Duodenal mucosa (tissue), 2 donors: ENCODE results near the gene SOX6.
"Not testable (repeated sequence)": the region's sequence is repeated elsewhere in the genome, so short reads cannot be mapped to it uniquely, and the experiment has no call there.

ENCODE experiments used
- H3K27ac ChIP-seq: one replicate; pipeline ENCODE4 v1.7.0; 2013; ENCODE audit warnings: low read depth, low read length
- H3K27me3 ChIP-seq, 2 donors: one replicate each; pipeline ENCODE4 v1.7.0; 2013; ENCODE audit warnings: low read length in 2 of 2, control low read depth in 1 of 2; ENCODE audit not compliant: insufficient read depth in 2 of 2, control insufficient read depth in 1 of 2
- H3K36me3 ChIP-seq, 2 donors: one replicate each; pipeline ENCODE4 v1.7.0; 2013; ENCODE audit warnings: low read length in 2 of 2, control low read depth in 1 of 2; ENCODE audit not compliant: insufficient read depth in 2 of 2, control insufficient read depth in 1 of 2
- H3K4me1 ChIP-seq, 2 donors: one replicate each; pipeline ENCODE4 v1.7.0; 2013; ENCODE audit warnings: low read length in 2 of 2, control low read depth in 1 of 2; ENCODE audit not compliant: insufficient read depth in 2 of 2, control insufficient read depth in 1 of 2
- H3K4me3 ChIP-seq, 2 donors: one replicate each; pipeline ENCODE4 v1.7.0; 2013; ENCODE audit warnings: low read length in 2 of 2, low read depth in 1 of 2
- H3K9ac ChIP-seq, 2 donors: one replicate each; pipeline ENCODE4 v1.7.0; 2013; ENCODE audit warnings: low read length in 2 of 2, low read depth in 1 of 2
- H3K9me3 ChIP-seq, 2 donors: one replicate each; pipeline ENCODE4 v1.7.0; 2013; ENCODE audit warnings: low read length in 2 of 2, control low read depth in 1 of 2; ENCODE audit not compliant: control insufficient read depth in 1 of 2

SOX6 gene

GRCh38 chr11:16149476-16149875 lies 206.9 kb downstream of the SOX6 start:
- H3K9me3 ChIP-seq: no peaks in the 10 kb centered on the region
- no peak overlapping the region for H3K27ac ChIP-seq
- H3K9ac ChIP-seq: no peak overlapping the region
- no peaks in the 10 kb centered on the region for H3K27me3 ChIP-seq
- no peaks in the 10 kb centered on the region for H3K4me1 ChIP-seq
- no peaks in the 10 kb centered on the region for H3K36me3 ChIP-seq
- no peak overlapping the region for H3K4me3 ChIP-seq

DNA sequence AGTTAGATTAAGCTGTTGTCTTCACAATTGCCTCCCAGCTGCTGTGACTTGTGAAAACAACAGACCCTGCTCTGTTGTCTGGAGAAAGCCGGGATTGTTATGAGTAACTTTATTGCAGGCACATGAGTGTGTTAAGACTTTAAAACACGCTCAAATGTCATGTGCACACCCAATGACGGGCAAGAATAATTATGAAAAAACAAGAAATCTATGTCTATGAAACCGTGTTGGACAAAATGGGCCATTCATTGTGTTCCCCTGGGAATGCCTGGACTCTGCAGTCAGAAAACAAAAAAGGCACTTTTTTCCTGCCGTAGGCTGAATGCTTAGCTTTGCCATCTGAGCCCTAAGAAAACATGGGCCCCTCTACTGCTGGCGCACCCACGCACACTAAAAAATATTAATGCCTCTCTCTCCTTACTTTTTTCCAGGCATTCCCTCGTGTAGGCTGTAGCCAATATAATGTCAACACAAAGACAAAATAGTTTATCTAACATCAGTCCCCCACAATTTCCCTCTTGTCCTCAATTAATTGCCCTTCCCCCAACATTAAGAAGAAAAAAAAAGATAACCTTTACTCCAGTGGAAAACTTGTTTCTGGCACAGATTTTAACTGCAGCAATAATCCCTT lies 207.9 kb downstream of the SOX6 start:
- Histone ChIP-seq H3K27ac (no peak overlapping the region), H3K36me3 (no peaks in the 10 kb centered on the region), H3K4me1 (no peaks in the 10 kb centered on the region), H3K27me3 (no peaks in the 10 kb centered on the region), H3K9ac (no peak overlapping the region), H3K4me3 (no peak overlapping the region), H3K9me3 (no peaks in the 10 kb centered on the region)

DNA sequence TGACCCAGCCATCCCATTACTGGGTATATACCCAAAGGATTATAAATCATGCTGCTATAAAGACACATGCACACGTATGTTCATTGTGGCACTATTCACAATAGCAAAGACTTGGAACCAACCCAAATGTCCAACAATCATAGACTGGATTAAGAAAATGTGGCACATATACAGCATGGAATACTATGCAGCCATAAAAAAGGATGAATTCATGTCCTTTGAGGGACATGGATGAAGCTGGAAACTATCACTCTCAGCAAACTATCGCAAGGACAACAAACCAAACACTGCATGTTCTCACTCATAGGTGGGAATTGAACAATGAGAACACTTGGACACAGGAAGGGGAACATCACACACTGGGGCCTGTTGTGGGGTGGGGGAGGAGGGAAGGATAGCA lies 209.4 kb downstream of the SOX6 start:
- H3K27me3 ChIP-seq, H3K4me3 ChIP-seq, H3K27ac ChIP-seq, H3K36me3 ChIP-seq, H3K4me1 ChIP-seq, H3K9me3 ChIP-seq, H3K9ac ChIP-seq: not testable (repeated sequence)

GRCh38 chr11:16141614-16142013 lies 214.7 kb downstream of the SOX6 start:
- not testable (repeated sequence) for H3K9ac ChIP-seq, H3K4me3 ChIP-seq, H3K27me3 ChIP-seq, H3K9me3 ChIP-seq, H3K4me1 ChIP-seq, H3K27ac ChIP-seq, H3K36me3 ChIP-seq

DNA sequence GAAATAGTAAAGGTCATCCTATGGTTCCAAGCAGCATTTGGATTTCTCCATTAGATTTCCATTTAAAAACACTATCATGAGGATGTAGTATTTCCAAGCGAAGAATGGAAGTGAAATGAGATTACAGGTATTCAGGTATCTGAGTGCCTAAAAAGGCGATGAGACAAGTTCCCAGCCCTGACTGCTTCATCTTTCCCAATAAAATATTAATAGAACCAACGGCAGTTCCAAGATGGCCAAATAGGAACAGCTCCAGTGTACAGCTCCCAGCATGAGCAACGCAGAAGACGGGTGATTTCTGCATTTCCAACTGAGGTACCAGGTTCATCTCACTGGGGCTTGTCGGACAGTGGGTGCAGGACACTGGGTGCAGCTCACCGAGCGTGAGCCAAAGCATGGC lies 215.2 kb downstream of the SOX6 start:
- H3K9ac ChIP-seq, H3K9me3 ChIP-seq: not testable (repeated sequence)

DNA sequence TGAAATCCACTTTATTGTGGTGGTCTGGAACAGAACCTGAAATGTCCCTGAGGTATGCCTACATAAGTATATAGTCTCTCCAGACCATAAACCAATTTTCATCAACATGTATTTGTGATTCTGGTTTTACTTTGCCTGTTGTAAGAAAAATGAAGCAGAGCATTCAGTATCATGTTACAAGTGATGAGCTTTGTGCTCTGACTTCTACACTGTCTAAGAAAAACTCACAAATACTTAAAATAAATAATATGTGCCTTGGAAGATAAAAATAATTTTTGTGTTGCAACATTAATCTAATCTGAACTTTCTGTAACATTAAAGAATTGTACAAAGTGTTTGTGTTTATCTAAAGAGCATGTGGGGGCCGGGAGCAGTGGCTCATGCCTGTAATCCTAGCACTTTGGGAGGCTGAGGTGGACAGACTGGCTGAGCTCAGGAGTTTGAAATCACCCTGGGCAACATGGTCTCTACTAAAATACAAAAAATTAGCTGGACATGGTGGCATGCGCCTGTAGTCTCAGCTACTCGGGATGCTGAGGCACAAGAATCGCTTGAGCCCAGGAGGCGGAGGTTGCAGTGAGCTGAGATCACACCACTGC lies 219.5 kb downstream of the SOX6 start:
- Histone ChIP-seq H3K9me3 (no peaks in the 10 kb centered on the region), H3K36me3 (no peaks in the 10 kb centered on the region), H3K27ac (no peak overlapping the region), H3K27me3 (no peaks in the 10 kb centered on the region), H3K4me1 (no peaks in the 10 kb centered on the region), H3K4me3 (no peak overlapping the region), H3K9ac (no peak overlapping the region)

More for the DNA sequence above, 215.2 kb downstream of the SOX6 start:
- H3K4me1 ChIP-seq, H3K27me3 ChIP-seq, H3K36me3 ChIP-seq, H3K4me3 ChIP-seq, H3K27ac ChIP-seq: not testable (repeated sequence)

- H3K4me3 ChIP-seq: no peak overlapping the region
- H3K27ac ChIP-seq: no peak overlapping the region
- H3K27me3 ChIP-seq: no peaks in the 10 kb centered on the region
- no peaks in the 10 kb centered on the region for H3K4me1 ChIP-seq
- H3K9ac ChIP-seq: no peak overlapping the region
- no peaks in the 10 kb centered on the region for H3K36me3 ChIP-seq
- H3K9me3 ChIP-seq: no peaks in the 10 kb centered on the region
These were observed 222.5 kb downstream of the SOX6 start for GRCh38 chr11:16133867-16134266.

DNA sequence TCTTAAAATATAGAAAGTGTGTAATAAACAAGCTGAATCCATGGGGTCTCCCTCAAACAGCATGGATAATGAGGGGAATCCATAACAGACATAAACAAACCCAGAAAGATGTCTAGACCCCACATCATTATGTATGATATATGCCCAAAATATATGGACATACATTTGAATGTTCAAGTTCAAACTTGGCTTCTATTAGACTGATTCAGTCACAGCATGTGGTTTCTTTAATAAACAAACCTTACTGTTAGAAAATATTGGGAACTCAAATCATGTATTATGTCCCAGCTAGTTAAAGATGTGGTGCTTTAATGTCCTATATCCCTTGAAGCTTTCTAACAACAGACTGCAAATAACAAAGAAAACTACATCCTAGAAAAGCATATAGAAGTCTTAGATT lies 228.6 kb downstream of the SOX6 start:
- H3K9ac ChIP-seq: no peak overlapping the region
- H3K4me1 ChIP-seq: peaks cover 0 to 9% of the 10 kb centered on the region in 2 donors
- H3K36me3 ChIP-seq: no peaks in the 10 kb centered on the region
- no peaks in the 10 kb centered on the region for H3K27me3 ChIP-seq
- no peak overlapping the region for H3K27ac ChIP-seq
- no peak overlapping the region for H3K4me3 ChIP-seq
- H3K9me3 ChIP-seq: no peaks in the 10 kb centered on the region

DNA sequence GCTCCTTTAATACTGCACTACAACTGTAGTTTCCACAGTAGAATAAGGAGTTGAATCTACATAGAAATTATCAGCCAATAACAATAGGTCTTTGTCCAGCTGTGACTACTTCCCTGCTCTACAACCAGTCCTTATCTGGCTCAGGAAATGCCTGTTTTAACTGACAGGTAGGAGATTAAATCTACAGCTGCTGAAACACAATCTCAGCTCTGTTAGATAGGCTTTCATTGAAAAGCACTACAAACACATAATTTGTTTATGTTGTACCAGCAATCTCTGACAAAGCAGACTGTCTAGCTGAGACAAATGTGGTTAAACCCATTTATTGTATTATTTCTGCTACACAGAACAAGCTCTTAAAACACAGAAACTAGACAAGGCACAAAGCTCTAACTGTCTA lies 230.0 kb downstream of the SOX6 start:
- no peaks in the 10 kb centered on the region for H3K9me3 ChIP-seq
- H3K27me3 ChIP-seq: no peaks in the 10 kb centered on the region
- no peak overlapping the region for H3K27ac ChIP-seq
- no peak overlapping the region for H3K9ac ChIP-seq
- H3K36me3 ChIP-seq: no peaks in the 10 kb centered on the region
- peaks cover 0 to 9% of the 10 kb centered on the region in 2 donors for H3K4me1 ChIP-seq
- H3K4me3 ChIP-seq: no peak overlapping the region

DNA sequence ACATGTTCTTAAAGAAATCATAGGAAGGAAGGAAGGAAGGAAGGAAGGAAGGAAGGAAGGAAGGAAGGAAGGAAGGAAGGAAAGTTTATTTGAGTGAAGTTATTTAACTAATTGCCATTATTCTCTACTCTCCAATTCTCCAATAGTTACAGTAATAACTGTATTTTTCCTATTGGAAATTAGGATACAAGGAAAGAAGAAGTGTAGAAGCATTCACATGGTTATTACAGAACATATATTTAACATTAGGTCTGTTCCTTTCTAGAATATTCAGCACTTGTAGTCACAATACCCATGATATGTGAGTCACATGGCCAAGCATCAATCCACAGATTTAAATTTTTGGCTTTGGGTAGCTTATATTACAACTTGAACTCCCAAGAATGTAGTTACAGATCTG lies 230.6 kb downstream of the SOX6 start:
- no peaks in the 10 kb centered on the region for H3K36me3 ChIP-seq
- H3K9me3 ChIP-seq: no peaks in the 10 kb centered on the region
- no peak overlapping the region for H3K4me3 ChIP-seq
- no peaks in the 10 kb centered on the region for H3K27me3 ChIP-seq
- H3K27ac ChIP-seq: no peak overlapping the region
- H3K4me1 ChIP-seq: peaks cover 0 to 9% of the 10 kb centered on the region in 2 donors
- no peak overlapping the region for H3K9ac ChIP-seq
